Stimulated activated CD8-positive, alpha-beta memory T cell treated with anti-CD3 and anti-CD28 coated beads, Interleukin-12 subunit alpha, Interleukin-12 subunit beta, amount 100 ng/mL, for 1 hour (primary cell): Measurements from ENCODE around the gene C20orf202.
"Not testable (repeated sequence)": the region's sequence is repeated elsewhere in the genome, so short reads cannot be mapped to it uniquely, and the experiment has no call there.

Experiments used
- DNase-seq: peaks from one replicate; pipeline ENCODE4 v3.0.0-alpha.2; 2020; ENCODE audit warnings: low read depth

Gene C20orf202

GRCh38 chr20:1247689-1248088, 44.4 kb downstream of the C20orf202 start:
- DNase-seq = no peak

GRCh38 chr20:1250282-1250681, 47.0 kb downstream of the C20orf202 start:
- not testable (repeated sequence) for DNase-seq

GRCh38 chr20:1252416-1252815, 49.2 kb downstream of the C20orf202 start:
- no peak for DNase-seq

GRCh38 chr20:1254254-1254653, 51.0 kb downstream of the C20orf202 start:
- no peak for DNase-seq

GRCh38 chr20:1255675-1256074, 52.4 kb downstream of the C20orf202 start:
- DNase-seq = no peak
